GM06990 (cell line): ENCODE results near the gene ESRRG.

Source experiments
- DNase-seq: peaks from one replicate; pipeline ENCODE4 v3.0.0-alpha.2; 2011; ENCODE audit not compliant: insufficient read length; ENCODE audit errors: extremely low read depth
- H3K27me3 ChIP-seq: replicated peaks from 2 replicates; pipeline ENCODE4 v1.6.0; 2011; ENCODE audit warnings: low read length; ENCODE audit not compliant: control insufficient read depth, insufficient read depth
- H3K36me3 ChIP-seq: 2 replicates; pipeline ENCODE4 v1.5.1; 2011; ENCODE audit warnings: low read length; ENCODE audit not compliant: control insufficient read depth, insufficient read depth
- H3K4me3 ChIP-seq: replicated peaks from 2 replicates; pipeline ENCODE4 v1.5.1; 2011; ENCODE audit warnings: low read depth, mild to moderate bottlenecking, control low read depth, low read length
- CTCF ChIP-seq: IDR thresholded peaks from 2 replicates; pipeline ENCODE4 v1.5.1; 2011; ENCODE audit warnings: low read length, control low read depth, mild to moderate bottlenecking, inconsistent platforms; ENCODE audit not compliant: insufficient read depth, poor library complexity, severe bottlenecking

The ESRRG gene

DNA sequence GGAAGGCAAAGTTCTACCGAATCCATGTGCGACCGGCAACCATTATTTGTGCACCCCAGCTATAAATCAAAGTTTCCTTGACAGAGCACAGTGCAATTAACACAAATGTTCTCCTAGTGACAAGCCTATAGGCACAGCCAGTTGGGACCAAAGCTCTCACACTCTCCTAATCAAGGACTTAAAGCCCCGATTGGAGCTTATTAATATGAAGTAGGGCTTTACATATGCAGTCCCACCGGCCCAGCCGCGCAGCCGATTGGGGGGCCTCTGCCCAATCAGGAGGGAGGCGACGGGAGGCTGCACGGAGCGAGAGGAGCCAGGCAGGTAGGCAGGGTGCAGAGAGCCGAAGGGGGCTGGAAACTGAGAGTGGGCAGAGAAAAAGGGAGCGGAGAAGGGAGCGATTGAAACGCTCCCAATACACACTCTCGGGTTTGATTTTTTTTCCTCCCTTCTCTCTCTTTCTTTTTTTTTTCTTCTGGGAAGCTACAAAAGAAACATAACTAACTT lies at the start of gene ESRRG:
Gene ESRRG (minus strand): TSS at position 156 of the 507 bp plus-strand sequence. CDS start 130 bp downstream, at position 26.
- no peak for DNase-seq
- Histone ChIP-seq H3K4me3 (no peak within 1 kb of the TSS), H3K27me3 (no peaks in the 10 kb centered on the region), H3K36me3 (no peaks in the 10 kb centered on the region)
- no peak for TF ChIP-seq CTCF

DNA sequence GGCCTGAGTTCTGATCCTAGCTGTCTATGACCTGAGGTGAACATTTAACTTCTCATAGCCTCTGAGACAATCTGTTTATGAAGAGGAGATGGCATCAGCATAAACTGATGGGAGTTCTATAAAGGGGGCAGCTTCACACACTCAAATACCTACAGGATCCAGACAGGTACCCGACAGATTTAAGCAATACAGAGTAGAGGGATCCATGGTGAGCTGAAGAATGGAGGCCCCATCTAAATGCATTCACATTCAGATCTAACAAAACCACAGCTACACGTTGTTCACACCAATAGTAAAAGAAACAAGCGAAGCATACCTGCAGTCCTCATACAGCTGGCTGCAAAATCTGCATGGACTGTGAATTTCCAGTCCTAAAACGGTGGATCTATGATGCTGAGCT lies 48.7 kb upstream of the ESRRG start:
- no peaks in the 10 kb centered on the region for H3K27me3 ChIP-seq
- H3K36me3 ChIP-seq, result no peaks in the 10 kb centered on the region
- no peak for TF ChIP-seq CTCF
- H3K4me3 ChIP-seq, result no peak overlapping the region
- DNase-seq, result no peak

- no peak for DNase-seq
- no peaks in the 10 kb centered on the region for H3K36me3 ChIP-seq
- H3K4me3 ChIP-seq, result no peak overlapping the region
- no peak for TF ChIP-seq CTCF
- H3K27me3 ChIP-seq, result no peaks in the 10 kb centered on the region
Measured at GRCh38 chr1:216766633-216767327, 43.6 kb upstream of the ESRRG start.

GRCh38 chr1:216765346-216766300 lies 42.4 kb upstream of the ESRRG start:
- Histone ChIP-seq H3K4me3 (no peak overlapping the region), H3K36me3 (no peaks in the 10 kb centered on the region), H3K27me3 (no peaks in the 10 kb centered on the region)
- DNase-seq, result no peak
- TF ChIP-seq CTCF, result no peak

GRCh38 chr1:216758161-216758560 lies 34.9 kb upstream of the ESRRG start:
- TF ChIP-seq CTCF, result no peak
- no peaks in the 10 kb centered on the region for H3K27me3 ChIP-seq
- no peak overlapping the region for H3K4me3 ChIP-seq
- H3K36me3 ChIP-seq, result no peaks in the 10 kb centered on the region
- no peak for DNase-seq
